ENCODE measurements around the gene TBCE.

TBCE gene

GRCh38 chr1:235325139-235325538 is 42.1 kb upstream of the TBCE start:
- Histone ChIP-seq H2AK5ac (ENCODE audit: low read length) (no peak overlapping the region), H3K9ac (ENCODE audit: low read length) (no peak overlapping the region), H2AFZ (ENCODE audit: insufficient read depth, low read length, poor library complexity) (no peak overlapping the region), H3K4ac (ENCODE audit: low read depth, low read length) (no peak overlapping the region), H3K4me1 (ENCODE audit: control insufficient read depth in 1 of 2, insufficient read depth in 2 of 2, low read length in 2 of 2) (no peaks in the 10 kb centered on the region), H4K12ac (ENCODE audit: low read depth, low read length) (no peak overlapping the region), H2BK12ac (ENCODE audit: low read length) (no peak overlapping the region), H2BK120ac (ENCODE audit: insufficient read depth, low read length, poor library complexity) (no peak overlapping the region), H4K8ac (ENCODE audit: low read depth, low read length) (no peak overlapping the region), H4K91ac (ENCODE audit: low read depth, low read length) (no peak overlapping the region), H3K4me2 (ENCODE audit: low read length) (no peak overlapping the region), H3K27ac (ENCODE audit: low read depth, low read length) (no peak overlapping the region), H3K14ac (ENCODE audit: low read length) (no peak overlapping the region), H3K36me3 (ENCODE audit: control insufficient read depth in 1 of 2, insufficient read depth in 2 of 2, low read length in 2 of 2) (peaks cover under 1 to 6% of the 10 kb centered on the region in 2 experiments), H3K9me3 (ENCODE audit: insufficient read depth, low read depth, low read length) (no peaks in the 10 kb centered on the region), H3K18ac (ENCODE audit: low read length) (no peak overlapping the region), H3K79me2 (ENCODE audit: control insufficient read depth, insufficient read depth, low read length, poor library complexity) (peaks cover 35% of the 10 kb centered on the region), H3K27me3 (ENCODE audit: insufficient read depth, low read length) (no peaks in the 10 kb centered on the region), H3K4me3 (ENCODE audit: low read depth, low read length) (no peak overlapping the region), H2BK5ac (ENCODE audit: low read depth, low read length, poor library complexity) (no peak overlapping the region), H3K79me1 (ENCODE audit: low read length) (peaks cover 23% of the 10 kb centered on the region), H3K23ac (ENCODE audit: low read length) (no peak overlapping the region)
- no peak for DNase-seq
- 100% methylated on average over 1 of the region's 3 CpGs for WGBS (ENCODE audit: extremely low coverage, insufficient coverage, insufficient read length)

- Histone ChIP-seq H3K14ac (ENCODE audit: low read length) (no peak overlapping the region), H3K27ac (ENCODE audit: low read depth, low read length) (no peak overlapping the region), H3K4me3 (ENCODE audit: low read depth, low read length) (no peak overlapping the region), H3K27me3 (ENCODE audit: insufficient read depth, low read length) (no peaks in the 10 kb centered on the region), H3K79me1 (ENCODE audit: low read length) (peaks cover 23% of the 10 kb centered on the region), H4K91ac (ENCODE audit: low read depth, low read length) (no peak overlapping the region), H2AFZ (ENCODE audit: insufficient read depth, low read length, poor library complexity) (no peak overlapping the region), H2AK5ac (ENCODE audit: low read length) (no peak overlapping the region), H3K18ac (ENCODE audit: low read length) (no peak overlapping the region), H4K8ac (ENCODE audit: low read depth, low read length) (no peak overlapping the region), H3K9me3 (ENCODE audit: insufficient read depth, low read depth, low read length) (no peaks in the 10 kb centered on the region), H3K9ac (ENCODE audit: low read length) (no peak overlapping the region), H4K12ac (ENCODE audit: low read depth, low read length) (no peak overlapping the region), H3K4me1 (ENCODE audit: control insufficient read depth in 1 of 2, insufficient read depth in 2 of 2, low read length in 2 of 2) (no peaks in the 10 kb centered on the region), H3K23ac (ENCODE audit: low read length) (no peak overlapping the region), H3K4me2 (ENCODE audit: low read length) (peak overlapping the region; percentile 8), H3K79me2 (ENCODE audit: control insufficient read depth, insufficient read depth, low read length, poor library complexity) (peaks cover 32% of the 10 kb centered on the region), H3K36me3 (ENCODE audit: control insufficient read depth in 1 of 2, insufficient read depth in 2 of 2, low read length in 2 of 2) (peaks cover 0 to 2% of the 10 kb centered on the region in 2 experiments), H2BK12ac (ENCODE audit: low read length) (no peak overlapping the region), H3K4ac (ENCODE audit: low read depth, low read length) (peak overlapping the region; percentile 56), H2BK120ac (ENCODE audit: insufficient read depth, low read length, poor library complexity) (no peak overlapping the region), H2BK5ac (ENCODE audit: low read depth, low read length, poor library complexity) (no peak overlapping the region)
- DNase-seq = no peak
- WGBS (ENCODE audit: extremely low coverage, insufficient coverage, insufficient read length) = no CpG with 5 or more reads among the region's 2 CpGs
Observed at GRCh38 chr1:235325854-235326253, 41.4 kb upstream of the TBCE start.

- H3K27me3 ChIP-seq (ENCODE audit: insufficient read depth, low read length) = no peaks in the 10 kb centered on the region
- peaks cover 0 to 2% of the 10 kb centered on the region in 2 experiments for H3K36me3 ChIP-seq (ENCODE audit: control insufficient read depth in 1 of 2, insufficient read depth in 2 of 2, low read length in 2 of 2)
- no peaks in the 10 kb centered on the region for H3K9me3 ChIP-seq (ENCODE audit: insufficient read depth, low read depth, low read length)
- peak overlapping the region; percentile 8 for H2AK5ac ChIP-seq (ENCODE audit: low read length)
- H3K18ac ChIP-seq (ENCODE audit: low read length) = peak overlapping the region; percentile 97
- H3K79me2 ChIP-seq (ENCODE audit: control insufficient read depth, insufficient read depth, low read length, poor library complexity) = peaks cover 32% of the 10 kb centered on the region
- no peak overlapping the region for H3K23ac ChIP-seq (ENCODE audit: low read length)
- H3K4me3 ChIP-seq (ENCODE audit: low read depth, low read length) = peak overlapping the region; percentile 95
- peak overlapping the region; percentile 93 for H4K8ac ChIP-seq (ENCODE audit: low read depth, low read length)
- peak overlapping the region; percentile 80 for H2BK5ac ChIP-seq (ENCODE audit: low read depth, low read length, poor library complexity)
- peak overlapping the region; percentile 33 for H2AFZ ChIP-seq (ENCODE audit: insufficient read depth, low read length, poor library complexity)
- WGBS (ENCODE audit: extremely low coverage, insufficient coverage, insufficient read length) = no CpG with 5 or more reads among the region's 78 CpGs
- peak overlapping the region; percentile 63 for H3K9ac ChIP-seq (ENCODE audit: low read length)
- peak overlapping the region; percentile 96 for H3K14ac ChIP-seq (ENCODE audit: low read length)
- H3K4me1 ChIP-seq (ENCODE audit: control insufficient read depth in 1 of 2, insufficient read depth in 2 of 2, low read length in 2 of 2) = no peaks in the 10 kb centered on the region
- H3K4me2 ChIP-seq (ENCODE audit: low read length) = peak overlapping the region; percentile 72
- no peak overlapping the region for H2BK12ac ChIP-seq (ENCODE audit: low read length)
- H3K27ac ChIP-seq (ENCODE audit: low read depth, low read length) = peak overlapping the region; percentile 85
- peak; percentile 16 to 56 for DNase-seq
- peak overlapping the region; percentile 98 for H3K4ac ChIP-seq (ENCODE audit: low read depth, low read length)
- peak overlapping the region; percentile 71 for H4K12ac ChIP-seq (ENCODE audit: low read depth, low read length)
- H3K79me1 ChIP-seq (ENCODE audit: low read length) = peaks cover 23% of the 10 kb centered on the region
- H2BK120ac ChIP-seq (ENCODE audit: insufficient read depth, low read length, poor library complexity) = peak overlapping the region; percentile 85
- H4K91ac ChIP-seq (ENCODE audit: low read depth, low read length) = peak overlapping the region; percentile 76
Observed at GRCh38 chr1:235326719-235327558, 40.3 kb upstream of the TBCE start.

GRCh38 chr1:235327559-235328270 is 39.5 kb upstream of the TBCE start, which contains the start of gene ARID4B:
Gene ARID4B, minus strand, starts transcription at chr1:235328179. Its CDS starts 1,260 bp downstream, at chr1:235326919.
- peaks cover 23% of the 10 kb centered on the region for H3K79me1 ChIP-seq (ENCODE audit: low read length)
- peaks cover 0 to 2% of the 10 kb centered on the region in 2 experiments for H3K36me3 ChIP-seq (ENCODE audit: control insufficient read depth in 1 of 2, insufficient read depth in 2 of 2, low read length in 2 of 2)
- H3K4me1 ChIP-seq (ENCODE audit: control insufficient read depth in 1 of 2, insufficient read depth in 2 of 2, low read length in 2 of 2) = no peaks in the 10 kb centered on the region
- H3K27me3 ChIP-seq (ENCODE audit: insufficient read depth, low read length) = no peaks in the 10 kb centered on the region
- peak within 1 kb of the TSS; percentile 95 for H3K4me3 ChIP-seq (ENCODE audit: low read depth, low read length)
- no peak within 1 kb of the TSS for H2BK12ac ChIP-seq (ENCODE audit: low read length)
- H3K4ac ChIP-seq (ENCODE audit: low read depth, low read length) = peak within 1 kb of the TSS; percentile 98
- H4K91ac ChIP-seq (ENCODE audit: low read depth, low read length) = peak within 1 kb of the TSS; percentile 76
- peak within 1 kb of the TSS; percentile 74 for H2AFZ ChIP-seq (ENCODE audit: insufficient read depth, low read length, poor library complexity)
- H3K18ac ChIP-seq (ENCODE audit: low read length) = peak within 1 kb of the TSS; percentile 97
- peak within 1 kb of the TSS; percentile 80 for H2BK5ac ChIP-seq (ENCODE audit: low read depth, low read length, poor library complexity)
- no peak within 1 kb of the TSS for H3K23ac ChIP-seq (ENCODE audit: low read length)
- DNase-seq = no peak
- H3K9ac ChIP-seq (ENCODE audit: low read length) = peak within 1 kb of the TSS; percentile 91
- peak within 1 kb of the TSS; percentile 85 for H2BK120ac ChIP-seq (ENCODE audit: insufficient read depth, low read length, poor library complexity)
- peak within 1 kb of the TSS; percentile 71 for H4K12ac ChIP-seq (ENCODE audit: low read depth, low read length)
- H2AK5ac ChIP-seq (ENCODE audit: low read length) = peak within 1 kb of the TSS; percentile 71
- H3K79me2 ChIP-seq (ENCODE audit: control insufficient read depth, insufficient read depth, low read length, poor library complexity) = peaks cover 28% of the 10 kb centered on the region
- H3K27ac ChIP-seq (ENCODE audit: low read depth, low read length) = peak within 1 kb of the TSS; percentile 95
- peak within 1 kb of the TSS; percentile 93 for H4K8ac ChIP-seq (ENCODE audit: low read depth, low read length)
- H3K14ac ChIP-seq (ENCODE audit: low read length) = peak within 1 kb of the TSS; percentile 96
- H3K9me3 ChIP-seq (ENCODE audit: insufficient read depth, low read depth, low read length) = no peaks in the 10 kb centered on the region
- no CpG with 5 or more reads among the region's 58 CpGs for WGBS (ENCODE audit: extremely low coverage, insufficient coverage, insufficient read length)
- peak within 1 kb of the TSS; percentile 97 for H3K4me2 ChIP-seq (ENCODE audit: low read length)
